Frontal cortex (tissue), 4 donors: ENCODE measurements around the gene KCNK18. TPM values are rescaled to one million over a fixed set of nuclear protein-coding genes. Genes with fewer than 3 reads are reported as not detected.
"Not testable (repeated sequence)": the region's sequence is repeated elsewhere in the genome, so short reads cannot be mapped to it uniquely, and the experiment has no call there.

ENCODE experiments used
- DNase-seq, 2 donors: peaks; one replicate each; pipeline ENCODE4 v3.0.0; 2012; ENCODE audit warnings: low spot score in 2 of 2
- FAIRE-seq: peaks from 2 replicates; lab custom pipeline; 2012; peaks lifted over from hg19 to GRCh38; lab: Jason Lieb, UNC
- total RNA-seq: library from RNA; depleted of rRNA; stranded (reverse); fragments of >200 nt; gene quantifications from one replicate; pipeline ENCODE4 v1.2.3, GENCODE V29; 2014
- donor health status: control.
- donor health status: control.
- donor health status: control.

KCNK18 gene
- total RNA-seq, 1 donor from 2014 or later = not detected

GRCh38 chr10:117217196-117217761, 20.0 kb downstream of the KCNK18 start:
- FAIRE-seq (no peak), DNase-seq (no peak)

DNA sequence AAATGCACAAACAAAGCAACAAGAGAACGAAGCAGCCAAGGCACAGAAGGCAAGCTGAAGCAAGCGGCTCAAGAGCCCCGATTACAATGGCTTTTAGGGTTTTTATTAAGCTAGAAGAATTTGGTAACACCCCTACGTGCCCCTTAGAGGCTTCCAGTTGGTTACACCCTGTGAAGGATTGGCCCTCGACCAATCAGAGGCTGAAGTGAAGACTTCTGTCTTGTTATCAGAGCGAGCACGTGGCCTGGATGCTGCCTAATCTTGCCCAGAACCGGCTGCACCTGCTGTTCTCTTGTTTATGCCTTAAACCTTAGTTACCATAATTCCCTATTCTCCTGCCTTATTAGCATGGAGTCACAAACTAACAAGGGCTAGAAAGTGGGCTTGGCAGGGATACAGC, 21.4 kb downstream of the KCNK18 start:
- FAIRE-seq (no peak), DNase-seq (no peak)

DNA sequence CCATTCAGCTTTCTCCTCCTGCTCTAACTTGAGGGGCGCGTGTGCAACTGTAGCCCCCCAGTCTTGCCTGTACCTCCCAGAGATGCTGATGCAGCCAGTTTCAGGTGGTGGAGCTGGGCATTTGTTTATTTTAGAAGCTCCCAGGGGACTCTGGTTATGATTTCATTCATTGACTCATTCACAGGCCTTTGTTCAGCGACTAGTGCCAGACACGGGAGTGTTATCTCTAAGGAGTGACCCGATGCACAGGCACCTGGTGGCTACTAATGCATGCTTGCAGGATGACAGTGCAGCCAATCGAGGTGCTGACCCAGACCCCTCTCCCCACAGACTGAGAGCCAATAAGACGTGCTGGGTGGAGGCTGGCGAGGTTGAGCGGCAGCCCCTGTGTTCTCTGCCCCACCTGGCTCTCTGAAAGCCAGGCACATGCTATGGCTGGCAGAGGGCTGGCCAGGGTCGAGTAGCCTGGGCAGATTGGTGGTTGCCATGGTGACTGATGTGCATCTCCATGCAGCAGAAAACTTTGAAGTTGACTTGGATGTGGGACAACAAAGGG, 23.9 kb downstream of the KCNK18 start:
- no peak for FAIRE-seq

DNA sequence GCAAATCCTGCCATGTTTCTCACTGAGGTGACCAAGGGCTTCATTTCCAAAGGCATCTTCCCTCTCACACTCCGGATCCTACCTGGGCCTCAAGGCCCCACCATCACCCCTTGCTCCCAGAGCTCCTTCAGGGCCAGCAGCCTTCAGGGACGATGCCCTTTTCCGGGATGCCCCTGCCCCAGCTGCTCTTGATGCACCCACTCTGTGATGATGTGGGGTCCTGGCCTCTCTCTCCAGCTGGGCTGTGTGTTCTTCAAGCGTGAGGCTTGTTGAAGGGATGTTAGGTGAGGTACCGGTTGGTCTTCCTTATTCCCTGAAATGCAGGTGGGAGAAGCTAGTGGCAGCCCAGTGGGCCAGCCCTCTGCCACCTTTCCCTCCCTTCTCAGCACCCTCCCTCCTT, 25.3 kb downstream of the KCNK18 start:
- FAIRE-seq (no peak), DNase-seq (no peak)

More for the DNA sequence above, 23.9 kb downstream of the KCNK18 start:
- DNase-seq = no peak

DNA sequence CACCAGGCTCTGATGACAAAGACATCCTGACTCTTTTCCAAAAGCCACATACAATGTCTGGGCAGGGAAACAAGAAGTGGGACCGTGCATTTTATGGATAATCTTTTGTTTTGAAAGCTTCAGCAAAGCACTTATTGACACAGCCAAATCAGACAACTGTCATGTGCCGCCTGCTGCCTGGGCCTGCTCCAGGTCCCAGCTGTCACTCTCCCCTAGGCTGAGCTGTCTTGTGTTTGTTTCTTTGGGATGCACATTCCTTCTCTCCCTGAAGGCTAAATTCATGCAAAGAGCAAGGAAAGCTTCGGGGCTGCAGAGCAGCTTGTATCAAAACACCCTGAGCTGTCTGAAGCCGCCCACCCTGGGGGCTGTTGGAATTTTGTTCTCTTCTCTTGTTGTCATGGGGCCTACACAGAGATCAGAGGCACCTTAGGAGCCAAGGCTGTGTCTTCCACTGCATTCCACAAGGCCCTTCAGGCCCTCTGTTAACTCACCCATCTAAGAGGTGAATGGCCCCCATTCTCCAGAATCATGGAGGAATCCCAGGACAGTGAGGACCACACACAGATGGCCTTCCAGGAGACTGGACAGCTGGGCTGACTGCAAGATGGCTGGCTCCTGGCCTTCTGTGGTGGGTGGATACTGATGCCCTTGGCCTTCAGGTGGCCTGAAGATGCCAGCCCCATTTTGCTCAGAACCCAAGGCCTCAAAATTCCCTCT, 25.8 kb downstream of the KCNK18 start:
- DNase-seq (no peak), FAIRE-seq (no peak)

DNA sequence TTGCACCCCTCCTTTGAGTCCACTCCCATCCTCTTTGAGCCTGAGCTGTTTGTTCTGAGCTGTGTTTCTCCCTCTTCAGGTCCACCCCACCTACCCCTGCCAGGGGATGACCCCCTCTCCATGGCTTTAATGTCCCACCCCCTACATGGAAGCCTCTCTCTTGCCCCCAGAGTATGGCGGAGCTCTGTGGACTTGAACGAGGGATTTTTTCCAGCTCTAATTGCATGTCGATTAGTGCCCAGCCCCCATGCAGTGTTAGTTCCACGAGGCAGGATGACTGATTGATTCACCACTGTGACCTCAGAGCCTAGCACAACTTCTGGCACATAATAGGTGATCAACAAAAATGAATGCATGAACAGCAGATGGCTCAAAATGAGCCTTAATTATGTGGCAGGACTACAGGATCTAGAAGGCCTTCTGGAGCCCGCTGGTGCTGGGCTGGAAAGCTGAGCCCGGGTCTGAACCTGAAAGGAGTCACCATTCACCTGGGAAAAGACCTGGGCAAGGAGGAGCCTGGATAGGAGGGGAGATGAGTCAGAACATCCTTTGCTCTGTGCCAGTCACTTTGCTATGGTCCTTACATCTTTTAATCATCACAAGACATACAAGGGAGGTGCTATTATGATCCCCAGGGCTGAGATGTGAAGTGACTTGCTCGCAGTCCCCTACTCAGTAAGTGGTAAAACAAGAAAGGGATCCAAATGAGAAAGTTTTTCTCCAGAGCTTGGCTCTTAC, 26.6 kb downstream of the KCNK18 start:
- FAIRE-seq = no peak
- DNase-seq = no peak

DNA sequence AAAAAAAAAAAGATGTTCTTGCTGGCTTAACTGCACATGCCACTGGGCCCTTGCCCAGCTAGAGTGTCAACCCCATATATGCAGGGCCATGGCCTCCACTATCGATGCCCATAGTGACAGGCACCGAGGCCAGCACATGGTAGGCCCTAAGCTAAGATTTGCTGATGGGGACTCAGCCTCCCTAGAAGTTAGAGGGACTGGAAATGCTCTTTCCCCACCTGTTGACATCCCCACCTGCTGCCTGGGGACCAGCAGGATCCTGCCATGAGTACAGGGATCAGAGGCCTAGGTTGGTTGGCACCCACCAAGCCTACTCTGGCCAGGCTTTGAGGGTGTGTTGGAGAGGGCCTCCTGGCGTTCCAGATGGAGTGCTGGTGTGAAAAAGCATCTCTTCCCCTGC, 27.6 kb downstream of the KCNK18 start:
- no peak for FAIRE-seq
- DNase-seq = no peak

DNA sequence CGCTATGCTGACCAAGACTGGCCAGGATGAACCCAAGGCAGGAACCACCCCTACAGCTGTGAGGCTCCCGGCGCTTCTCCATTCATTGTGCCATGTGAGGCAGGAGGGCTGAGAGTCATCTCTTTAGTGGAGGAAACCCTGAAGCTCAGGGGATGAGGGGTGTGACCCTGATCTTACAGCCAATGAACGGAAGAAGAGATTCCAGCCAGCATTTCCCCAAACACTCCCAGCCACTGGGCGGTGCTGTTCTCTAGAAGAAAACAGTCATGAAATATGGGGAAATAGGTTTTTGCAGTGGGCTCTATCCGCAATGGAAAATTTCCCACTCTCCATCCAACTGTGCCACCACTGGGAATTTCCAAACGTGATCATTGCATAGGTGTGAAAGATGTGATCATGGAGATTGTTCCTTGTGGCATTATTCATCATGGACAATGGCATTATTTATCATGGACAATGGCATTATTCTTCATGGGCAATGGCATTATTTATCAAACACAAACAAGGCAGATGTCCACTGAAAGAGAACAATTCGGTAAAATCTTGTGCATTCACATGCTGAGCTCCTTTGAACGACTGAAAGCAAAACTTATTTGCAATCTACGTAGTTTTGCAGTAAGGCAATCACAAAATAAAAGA, 29.6 kb downstream of the KCNK18 start:
- FAIRE-seq (no peak), DNase-seq (no peak)

- FAIRE-seq = no peak
- no peak for DNase-seq
Observed at GRCh38 chr10:117228210-117228609, 30.9 kb downstream of the KCNK18 start.

GRCh38 chr10:117230107-117230506, 32.8 kb downstream of the KCNK18 start:
- FAIRE-seq, DNase-seq: not testable (repeated sequence)

DNA sequence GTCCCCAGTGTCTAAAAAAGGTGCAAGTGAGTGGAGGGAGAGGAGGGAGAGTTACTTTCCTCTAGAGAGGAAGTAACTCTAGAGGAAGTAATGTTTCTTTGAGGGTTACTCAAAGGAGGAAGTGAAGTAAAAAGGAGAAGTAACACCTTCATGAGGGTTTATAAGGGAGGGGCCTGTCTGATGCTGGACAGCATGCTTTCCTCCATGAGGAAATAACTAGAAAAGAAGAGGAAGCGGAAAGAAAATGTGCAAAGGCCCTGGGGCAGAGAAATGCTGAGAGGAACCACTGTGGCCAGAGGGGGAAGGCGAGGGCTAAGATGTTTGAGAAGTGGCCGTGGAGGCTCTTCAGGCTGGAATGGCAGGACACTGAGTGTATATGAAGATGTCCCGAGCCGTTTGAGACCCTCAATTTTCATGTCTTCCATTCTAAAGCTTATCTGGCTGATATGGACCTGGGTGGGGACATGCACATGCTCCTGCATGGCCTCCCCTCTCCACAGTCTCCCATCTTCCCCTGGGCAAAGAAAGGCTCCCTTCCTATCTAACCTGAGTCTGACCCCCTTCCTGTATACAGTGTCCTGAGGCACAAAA, 40.2 kb downstream of the KCNK18 start:
- FAIRE-seq (no peak), DNase-seq (no peak)

GRCh38 chr10:117239051-117239450, 41.8 kb downstream of the KCNK18 start:
- FAIRE-seq (no peak), DNase-seq (no peak)

DNA sequence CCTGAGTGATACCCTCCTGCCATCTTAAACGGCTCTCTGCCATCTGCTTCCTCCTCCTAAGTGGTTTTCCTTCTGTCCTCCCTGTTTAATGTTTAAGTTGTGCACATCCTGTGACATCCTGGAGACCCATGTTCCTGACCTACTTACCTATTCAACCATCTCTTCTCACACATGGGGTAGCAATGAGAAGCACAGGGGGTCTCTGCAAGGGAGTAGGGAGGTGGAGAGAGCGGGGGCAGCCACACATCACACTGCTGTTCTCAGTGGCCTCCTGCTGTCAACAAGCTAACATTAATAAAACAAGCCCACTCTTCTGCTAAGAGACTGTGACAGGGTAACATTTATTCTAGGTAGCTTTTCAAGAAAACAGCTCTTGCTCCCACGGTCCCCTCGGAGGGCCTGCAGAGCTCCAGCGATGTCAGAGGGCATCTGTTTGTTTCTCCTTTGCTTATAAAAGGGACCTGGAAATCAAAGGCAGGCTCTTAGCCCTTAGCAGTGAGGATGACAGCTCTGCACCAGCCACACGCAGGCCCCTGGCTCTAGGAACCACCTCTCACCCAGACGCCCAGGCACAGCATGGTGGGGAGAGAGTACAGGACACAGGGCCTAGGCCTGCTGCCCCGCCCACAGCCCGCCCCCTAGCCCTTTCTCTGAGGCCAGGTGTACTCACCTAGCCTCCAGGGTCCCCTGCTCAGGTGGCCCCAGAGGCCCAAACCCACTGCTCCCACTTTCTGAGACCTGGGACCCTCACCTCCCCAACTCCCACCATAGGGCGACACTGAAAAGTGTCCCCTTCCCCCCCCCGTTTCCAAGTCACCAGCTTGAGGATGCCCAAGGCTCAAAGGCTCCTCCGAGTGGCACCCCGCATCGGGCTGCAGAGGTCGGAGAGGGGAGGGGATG, 42.7 kb downstream of the KCNK18 start:
- FAIRE-seq (no peak), DNase-seq (no peak)

DNA sequence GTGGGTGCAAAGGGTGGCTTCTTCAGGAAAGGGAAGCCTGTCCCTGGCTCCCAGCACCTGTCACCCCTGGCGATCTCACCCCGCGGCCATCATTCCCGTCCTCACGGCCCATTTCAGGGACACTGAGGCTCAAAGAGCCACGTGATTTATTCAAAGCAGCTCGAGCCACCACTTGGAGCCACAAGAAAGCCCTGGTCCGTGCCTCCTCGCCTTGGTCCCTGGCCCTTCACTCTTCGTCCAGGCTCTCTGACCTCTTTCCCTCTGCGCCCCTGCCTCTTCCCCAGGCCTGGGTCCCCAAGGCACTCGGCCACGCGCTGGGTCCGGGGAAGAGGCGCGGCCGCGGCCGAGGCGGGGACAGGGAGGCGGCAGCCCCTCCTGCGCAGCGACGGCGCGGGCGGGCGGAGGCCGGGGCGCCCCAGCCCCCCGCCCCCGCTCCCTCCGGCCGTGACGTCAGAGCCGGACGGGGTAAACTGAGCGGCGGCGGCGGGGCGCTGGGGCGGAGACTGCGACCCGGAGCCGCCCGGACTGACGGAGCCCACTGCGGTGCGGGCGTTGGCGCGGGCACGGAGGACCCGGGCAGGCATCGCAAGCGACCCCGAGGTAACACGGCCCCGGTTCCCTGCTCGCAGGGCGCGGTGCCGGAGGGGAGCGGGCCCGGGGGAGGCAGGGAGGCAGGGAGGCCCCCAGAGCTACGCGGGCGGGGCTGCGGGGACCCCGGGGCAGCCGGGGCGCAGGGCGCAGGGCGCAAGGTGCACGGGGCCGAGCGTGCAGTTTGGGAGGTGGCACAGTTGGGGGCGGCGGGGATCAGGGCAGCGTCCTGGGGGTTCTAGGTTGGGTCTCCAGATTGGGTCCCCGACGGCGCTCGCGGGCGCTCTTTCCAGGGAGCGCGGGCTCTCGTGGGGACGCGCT, 43.6 kb downstream of the KCNK18 start, which contains the start of gene SLC18A2:
Gene SLC18A2 (plus strand): TSS at position 494 of the 909 bp plus-strand sequence. CDS start 580 bp downstream, outside the sequence.
- FAIRE-seq = no peak
- DNase-seq = no peak

GRCh38 chr10:117241541-117242462, 44.5 kb downstream of the KCNK18 start:
- FAIRE-seq (no peak), DNase-seq (no peak)

GRCh38 chr10:117242463-117242832, 45.2 kb downstream of the KCNK18 start:
- DNase-seq (no peak), FAIRE-seq (no peak)
